ENCODE measurements around the gene FOXL3. TPM values are rescaled to one million over a fixed set of nuclear protein-coding genes. Genes with fewer than 3 reads are reported as not detected.

The FOXL3 gene
- total RNA-seq, 1 donor from 2014 or later, result not detected

DNA sequence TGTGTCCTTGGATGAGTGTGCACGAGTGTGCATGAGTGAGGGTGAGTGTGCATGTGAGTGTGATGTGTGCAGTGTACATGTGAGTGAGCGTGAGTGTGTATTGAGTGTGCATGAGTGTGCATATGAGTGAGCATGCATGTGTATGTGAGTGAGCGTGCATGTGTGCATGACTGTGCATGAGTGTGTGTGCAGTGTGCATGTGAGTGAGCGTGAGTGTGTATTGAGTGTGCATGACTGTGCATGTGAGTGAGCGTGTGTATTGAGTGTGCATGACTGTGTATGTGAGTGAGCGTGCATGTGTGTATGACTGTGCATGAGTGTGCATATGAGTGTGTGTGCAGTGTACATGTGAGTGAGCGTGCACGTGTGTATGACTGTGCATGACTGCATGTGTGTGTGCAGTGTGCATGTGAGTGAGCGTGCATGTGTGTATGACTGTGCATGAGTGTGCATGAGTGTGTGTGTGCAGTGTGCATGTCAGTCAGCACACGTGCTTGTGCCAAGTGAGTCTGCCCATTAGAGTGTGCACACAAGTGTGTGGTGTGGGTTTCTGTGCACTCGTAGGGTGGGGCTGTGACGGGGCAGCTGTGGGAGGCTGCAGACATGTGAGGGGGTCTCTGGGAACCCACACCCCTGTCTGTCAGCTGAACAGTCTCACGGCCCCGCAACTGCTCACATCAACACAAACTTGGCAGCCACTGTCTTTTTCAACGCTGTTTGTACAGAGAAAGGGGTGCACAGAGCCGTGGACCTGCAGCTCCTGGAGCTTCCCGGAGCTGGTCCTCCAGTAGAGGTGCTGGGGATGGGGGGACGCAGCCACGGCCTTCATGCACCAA is 14.8 kb downstream of the FOXL3 start:
- Mint-ChIP-seq H3K27me3 (peaks cover 3% of the 10 kb centered on the region), H3K4me1 (ENCODE audit: unreplicated experiment) (peaks cover 4% of the 10 kb centered on the region), H3K4me3 (no peak overlapping the region), H3K27ac (no peak overlapping the region), H3K36me3 (no peaks in the 10 kb centered on the region), H3K9me3 (no peaks in the 10 kb centered on the region)
- no peak for TF ChIP-seq CTCF (conservative IDR thresholded peaks at IDR 0.05)
- no peak for DNase-seq (ENCODE audit: extremely low spot score, unreplicated experiment)

GRCh38 chr7:305410-306151 is 15.6 kb downstream of the FOXL3 start:
- TF ChIP-seq CTCF (conservative IDR thresholded peaks at IDR 0.05), result no peak
- DNase-seq (ENCODE audit: extremely low spot score, unreplicated experiment), result no peak
- Mint-ChIP-seq H3K4me1 (ENCODE audit: unreplicated experiment) (peaks cover 4% of the 10 kb centered on the region), H3K9me3 (no peaks in the 10 kb centered on the region), H3K4me3 (no peak overlapping the region), H3K36me3 (no peaks in the 10 kb centered on the region), H3K27ac (no peak overlapping the region), H3K27me3 (peaks cover 3% of the 10 kb centered on the region)

DNA sequence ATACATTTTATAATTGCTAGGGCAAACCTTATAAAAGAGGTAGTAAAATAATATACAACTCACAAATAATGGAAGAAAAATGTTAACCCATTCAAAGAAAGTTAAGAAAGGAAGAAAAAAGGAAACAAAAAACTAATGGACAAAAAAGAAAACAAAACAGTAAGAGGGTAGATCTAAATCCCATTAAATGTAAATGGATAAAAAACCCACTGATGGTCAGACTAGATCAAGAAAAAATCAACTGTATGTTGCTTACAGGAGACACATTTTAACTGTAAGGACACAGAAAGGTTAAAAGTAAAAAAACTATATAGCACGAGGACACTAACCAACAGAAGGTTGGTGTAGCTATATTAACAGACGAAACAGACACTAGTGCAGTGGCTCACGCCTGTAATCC is 18.0 kb downstream of the FOXL3 start:
- DNase-seq (ENCODE audit: extremely low spot score, unreplicated experiment), result no peak
- Mint-ChIP-seq H3K4me3 (no peak overlapping the region), H3K27me3 (peaks cover 14% of the 10 kb centered on the region), H3K4me1 (ENCODE audit: unreplicated experiment) (peaks cover 20% of the 10 kb centered on the region), H3K36me3 (no peaks in the 10 kb centered on the region), H3K9me3 (no peaks in the 10 kb centered on the region), H3K27ac (no peak overlapping the region)
- TF ChIP-seq CTCF (conservative IDR thresholded peaks at IDR 0.05), result no peak

- Mint-ChIP-seq H3K9me3 (no peaks in the 10 kb centered on the region), H3K4me1 (ENCODE audit: unreplicated experiment) (peaks cover 15% of the 10 kb centered on the region), H3K27ac (no peak overlapping the region), H3K4me3 (no peak overlapping the region), H3K27me3 (peaks cover 20% of the 10 kb centered on the region), H3K36me3 (no peaks in the 10 kb centered on the region)
- no peak for DNase-seq (ENCODE audit: extremely low spot score, unreplicated experiment)
- TF ChIP-seq CTCF (conservative IDR thresholded peaks at IDR 0.05), result no peak
Observed at GRCh38 chr7:309586-310228, 19.7 kb downstream of the FOXL3 start.

- H3K27me3 Mint-ChIP-seq, result peaks cover 25% of the 10 kb centered on the region
- H3K36me3 Mint-ChIP-seq, result no peaks in the 10 kb centered on the region
- H3K9me3 Mint-ChIP-seq, result no peaks in the 10 kb centered on the region
- no peak for TF ChIP-seq CTCF (conservative IDR thresholded peaks at IDR 0.05)
- H3K4me3 Mint-ChIP-seq, result no peak overlapping the region
- no peak for DNase-seq (ENCODE audit: extremely low spot score, unreplicated experiment)
- H3K27ac Mint-ChIP-seq, result no peak overlapping the region
- H3K4me1 Mint-ChIP-seq (ENCODE audit: unreplicated experiment), result peaks cover 15% of the 10 kb centered on the region
Observed at GRCh38 chr7:311131-311680, 21.2 kb downstream of the FOXL3 start.

All from type B pancreatic cell (in vitro differentiated cells).